ENCODE measurements around the gene UBAC2.

The UBAC2 gene

GRCh38 chr13:99339736-99340397, 139.2 kb downstream of the UBAC2 start:
- no peak overlapping the region for H3K4me3 ChIP-seq (replicated peaks; ENCODE audit: low read depth, low read length)
- DNase-seq (ENCODE audit: low read depth), result peak; percentile 58
- no peak for TF ChIP-seq CTCF (IDR thresholded peaks at IDR 0.05; ENCODE audit: low read length, missing control alignments)

DNA sequence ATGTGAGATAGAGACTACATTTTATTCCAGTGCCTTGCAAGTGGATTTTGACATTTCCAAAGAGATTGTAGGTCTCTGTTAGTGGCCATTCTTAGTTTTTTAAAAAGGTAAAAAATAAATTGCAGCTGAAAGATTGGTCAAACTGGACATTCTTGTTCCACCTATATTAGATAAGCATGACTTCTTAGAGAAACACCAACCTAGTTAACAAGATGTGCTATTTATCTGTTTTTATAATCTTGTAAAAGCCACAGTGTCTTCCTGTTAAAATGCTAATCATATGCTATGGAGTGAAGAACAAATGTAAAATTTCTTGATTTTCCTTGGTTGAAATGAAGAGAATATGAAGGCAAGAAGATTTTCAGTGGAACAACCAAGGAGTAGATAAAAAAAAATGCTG, 140.0 kb downstream of the UBAC2 start:
- no peak overlapping the region for H3K4me3 ChIP-seq (replicated peaks; ENCODE audit: low read depth, low read length)
- DNase-seq (ENCODE audit: low read depth), result no peak
- no peak for TF ChIP-seq CTCF (IDR thresholded peaks at IDR 0.05; ENCODE audit: low read length, missing control alignments)

GRCh38 chr13:99341969-99342722, 141.5 kb downstream of the UBAC2 start:
- TF ChIP-seq CTCF (IDR thresholded peaks at IDR 0.05; ENCODE audit: low read length, missing control alignments), result no peak

DNA sequence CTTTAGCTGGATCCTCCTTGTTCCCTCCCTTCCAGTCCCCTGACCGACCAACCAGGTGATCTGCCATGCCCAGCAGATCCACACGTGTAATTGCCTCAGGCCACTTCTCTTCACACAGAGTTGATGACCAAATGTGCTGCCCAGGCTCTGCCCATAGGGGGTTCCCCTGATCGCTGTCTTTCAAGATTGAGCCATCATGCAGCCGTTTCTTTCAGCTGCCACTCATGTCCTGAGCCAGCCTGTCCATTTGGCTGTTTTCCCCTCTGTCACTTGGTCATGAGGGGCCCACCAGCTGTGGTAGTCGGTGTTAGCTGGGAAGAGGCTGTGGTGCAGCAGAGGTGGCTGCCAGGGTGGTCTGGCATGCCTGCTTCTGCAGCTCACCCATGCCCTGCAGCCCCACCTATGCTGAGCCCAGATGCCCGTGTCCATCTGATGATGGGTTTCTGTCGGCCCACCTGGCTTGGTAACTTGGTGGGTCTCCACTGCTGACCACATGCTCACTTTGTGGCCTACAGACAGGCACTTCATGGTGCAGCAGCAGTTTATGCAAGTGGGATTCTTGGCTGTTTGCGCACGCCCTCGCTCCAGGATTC, 142.2 kb downstream of the UBAC2 start:
- no peak overlapping the region for H3K4me3 ChIP-seq (replicated peaks; ENCODE audit: low read depth, low read length)
- no peak for TF ChIP-seq CTCF (IDR thresholded peaks at IDR 0.05; ENCODE audit: low read length, missing control alignments)
- DNase-seq (ENCODE audit: low read depth), result no peak

More at GRCh38 chr13:99341969-99342722, 141.5 kb downstream of the UBAC2 start:
- no peak for DNase-seq (ENCODE audit: low read depth)
- no peak overlapping the region for H3K4me3 ChIP-seq (replicated peaks; ENCODE audit: low read depth, low read length)

- H3K4me3 ChIP-seq (replicated peaks; ENCODE audit: low read depth, low read length), result no peak overlapping the region
- no peak for DNase-seq (ENCODE audit: low read depth)
- TF ChIP-seq CTCF (IDR thresholded peaks at IDR 0.05; ENCODE audit: low read length, missing control alignments), result no peak
Observed at GRCh38 chr13:99344610-99345208, 144.1 kb downstream of the UBAC2 start.

DNA sequence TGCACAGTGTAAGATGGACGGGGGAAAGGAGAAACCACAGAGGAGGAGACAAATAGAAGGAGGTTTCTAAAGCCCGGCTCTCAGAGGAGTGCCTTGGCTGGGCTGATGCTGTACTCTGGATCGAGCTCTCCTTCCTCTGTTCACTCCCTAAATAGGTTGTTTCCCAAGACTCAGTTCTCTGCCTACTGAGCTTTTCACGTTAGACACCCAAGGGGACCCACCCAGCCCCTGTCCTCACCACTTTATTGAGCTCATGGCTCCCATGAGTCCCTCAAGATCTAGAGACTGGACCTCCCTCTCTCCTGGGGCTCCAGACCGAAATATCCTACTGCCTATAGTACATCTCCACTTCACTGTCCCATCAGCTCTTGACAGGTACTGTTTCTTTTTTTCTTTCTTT, 144.7 kb downstream of the UBAC2 start:
- no peak for TF ChIP-seq CTCF (IDR thresholded peaks at IDR 0.05; ENCODE audit: low read length, missing control alignments)
- DNase-seq (ENCODE audit: low read depth), result no peak
- H3K4me3 ChIP-seq (replicated peaks; ENCODE audit: low read depth, low read length), result no peak overlapping the region
